Suprapubic skin (tissue), 4 donors: ENCODE measurements around the gene NNMT. TPM values are rescaled to one million over a fixed set of nuclear protein-coding genes. Genes with fewer than 3 reads are reported as not detected.

Experiments
- DNase-seq, 2 donors: peaks; one replicate each; pipeline ENCODE4 v3.0.0-alpha.2; 2019; ENCODE audit warnings: low spot score in 2 of 2
- H3K27ac ChIP-seq: fragments of 200-600 bp; sonication (generic); one replicate; pipeline ENCODE4 v1.5.1; 2019
- H3K27me3 ChIP-seq: fragments of 200-600 bp; sonication (generic); one replicate; pipeline ENCODE4 v1.5.1; 2019
- H3K36me3 ChIP-seq: fragments of 200-600 bp; sonication (generic); one replicate; pipeline ENCODE4 v1.5.1; 2019
- H3K4me1 ChIP-seq: fragments of 200-600 bp; sonication (generic); one replicate; pipeline ENCODE4 v1.5.1; 2019
- H3K4me3 ChIP-seq: fragments of 200-600 bp; sonication (generic); one replicate; pipeline ENCODE4 v1.5.1; 2019; ENCODE audit warnings: mild to moderate bottlenecking
- H3K9me3 ChIP-seq: fragments of 200-600 bp; sonication (generic); one replicate; pipeline ENCODE4 v1.5.1; 2019
- EP300 ChIP-seq: sonication (generic); formaldehyde crosslinking; IDR thresholded peaks from one replicate; pipeline ENCODE4 v1.6.1; 2017; ENCODE audit warnings: antibody characterized with exemption
- POLR2A ChIP-seq, 2 donors: fragments of 450-650 bp; IDR thresholded peaks; one replicate each; pipeline ENCODE4 v1.6.1; 2017; ENCODE audit warnings: antibody characterized with exemption in 2 of 2, mild to moderate bottlenecking in 2 of 2, moderate library complexity in 2 of 2
- POLR2AphosphoS5 ChIP-seq, 3 donors: sonication (generic); formaldehyde crosslinking; IDR thresholded peaks; one replicate each; pipeline ENCODE4 v1.6.1; 2017; ENCODE audit warnings: antibody characterized with exemption in 3 of 3
- WGBS: methylation state at CpG from one replicate; pipeline ENCODE4 v1.1.5; 2018; 5-methylcytosine and 5-hydroxymethylcytosine counted together
- total RNA-seq, 4 donors: library from RNA; depleted of rRNA; stranded (reverse); fragments of >200 nt; gene quantifications; one replicate each; pipeline ENCODE4 v1.1.0, GENCODE V29; 2016
- TF ChIP-seq, protein P1 (sequence below), 2 donors: fragments of 200-600 bp in 1 of 2; fragments of 450-650 bp in 1 of 2; sonication (generic) in 1 of 2; IDR thresholded peaks; one replicate each; pipeline ENCODE4 v1.5.1; 2016 to 2019; ENCODE audit warnings: antibody characterized with exemption in 2 of 2, mild to moderate bottlenecking in 1 of 2, moderate library complexity in 1 of 2

NNMT gene
- total RNA-seq, 4 donors from 2014 or later = 106 to 269 (median 210) TPM

DNA sequence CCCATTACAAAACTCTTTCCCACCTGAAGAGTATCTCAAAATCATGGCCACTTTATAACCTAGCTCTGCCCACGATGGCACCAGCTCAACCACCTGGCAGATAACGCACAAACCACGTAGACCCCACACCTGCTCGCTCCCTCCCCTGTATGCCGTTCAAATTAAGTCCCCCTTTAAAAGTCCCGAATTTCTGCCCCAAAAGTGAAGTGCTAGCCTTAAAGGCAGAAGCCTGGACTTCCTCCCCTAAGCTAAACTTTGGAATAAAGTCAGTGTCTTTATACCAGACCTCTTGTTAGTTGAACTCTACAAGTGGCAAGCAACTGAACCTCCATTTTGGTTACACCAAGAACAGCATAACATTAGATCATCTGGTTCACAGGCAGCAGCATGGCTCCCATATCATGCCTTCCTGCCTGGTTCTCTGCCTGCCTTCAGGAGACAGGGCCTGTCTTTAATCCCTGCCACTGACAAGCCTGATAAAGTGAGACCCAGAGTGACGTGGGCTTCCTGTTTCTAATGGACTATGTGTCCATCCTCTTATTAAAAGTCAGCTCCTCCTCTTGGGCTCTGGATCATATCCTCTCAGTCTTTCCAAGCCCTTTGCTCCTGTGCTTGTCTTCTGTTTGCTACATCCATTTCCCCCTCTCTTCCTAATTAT lies 32.6 kb upstream of the NNMT start:
- Histone ChIP-seq H3K4me1 (peaks cover 23% of the 10 kb centered on the region), H3K4me3 (no peak overlapping the region), H3K27me3 (no peaks in the 10 kb centered on the region), H3K27ac (no peak overlapping the region), H3K9me3 (no peaks in the 10 kb centered on the region), H3K36me3 (no peaks in the 10 kb centered on the region)
- WGBS = 88% methylated on average over 7 of the region's 7 CpGs
- peak; percentile 31 to 49 for DNase-seq
- no peak for TF ChIP-seq POLR2A (IDR thresholded peaks at IDR 0.05)
- TF ChIP-seq, protein P1, sequence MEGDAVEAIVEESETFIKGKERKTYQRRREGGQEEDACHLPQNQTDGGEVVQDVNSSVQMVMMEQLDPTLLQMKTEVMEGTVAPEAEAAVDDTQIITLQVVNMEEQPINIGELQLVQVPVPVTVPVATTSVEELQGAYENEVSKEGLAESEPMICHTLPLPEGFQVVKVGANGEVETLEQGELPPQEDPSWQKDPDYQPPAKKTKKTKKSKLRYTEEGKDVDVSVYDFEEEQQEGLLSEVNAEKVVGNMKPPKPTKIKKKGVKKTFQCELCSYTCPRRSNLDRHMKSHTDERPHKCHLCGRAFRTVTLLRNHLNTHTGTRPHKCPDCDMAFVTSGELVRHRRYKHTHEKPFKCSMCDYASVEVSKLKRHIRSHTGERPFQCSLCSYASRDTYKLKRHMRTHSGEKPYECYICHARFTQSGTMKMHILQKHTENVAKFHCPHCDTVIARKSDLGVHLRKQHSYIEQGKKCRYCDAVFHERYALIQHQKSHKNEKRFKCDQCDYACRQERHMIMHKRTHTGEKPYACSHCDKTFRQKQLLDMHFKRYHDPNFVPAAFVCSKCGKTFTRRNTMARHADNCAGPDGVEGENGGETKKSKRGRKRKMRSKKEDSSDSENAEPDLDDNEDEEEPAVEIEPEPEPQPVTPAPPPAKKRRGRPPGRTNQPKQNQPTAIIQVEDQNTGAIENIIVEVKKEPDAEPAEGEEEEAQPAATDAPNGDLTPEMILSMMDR (IDR thresholded peaks at IDR 0.05) = no peak
- TF ChIP-seq POLR2AphosphoS5 (IDR thresholded peaks at IDR 0.05) = no peak
- no peak for TF ChIP-seq EP300

DNA sequence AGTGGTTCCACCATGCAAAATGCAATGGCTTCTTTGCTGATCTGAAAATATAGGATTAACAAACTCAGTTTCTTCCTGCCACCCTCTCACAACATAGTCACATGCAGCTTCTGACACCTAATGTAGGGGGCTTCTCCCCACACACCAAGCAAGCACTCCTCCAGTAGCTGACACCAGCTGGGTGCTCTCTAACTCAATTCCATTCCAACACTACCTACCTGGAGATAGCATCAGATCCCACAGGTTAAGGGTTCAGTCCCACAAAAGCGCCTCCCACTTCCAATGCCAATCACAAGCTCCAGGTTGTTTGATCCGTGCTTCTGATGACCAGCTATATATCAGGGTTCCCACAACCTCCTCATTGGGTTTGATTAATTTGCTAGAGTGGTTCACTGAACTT lies 31.8 kb upstream of the NNMT start:
- WGBS = 83% methylated on average over 2 of the region's 2 CpGs
- TF ChIP-seq POLR2AphosphoS5 (IDR thresholded peaks at IDR 0.05) (no peak), POLR2A (IDR thresholded peaks at IDR 0.05) (no peak), EP300 (no peak)
- TF ChIP-seq, protein P1 (IDR thresholded peaks at IDR 0.05) = no peak
- peak; percentile 32 to 48 for DNase-seq
- Histone ChIP-seq H3K36me3 (no peaks in the 10 kb centered on the region), H3K4me1 (peaks cover 16% of the 10 kb centered on the region), H3K27me3 (no peaks in the 10 kb centered on the region), H3K9me3 (no peaks in the 10 kb centered on the region), H3K27ac (no peak overlapping the region), H3K4me3 (no peak overlapping the region)

DNA sequence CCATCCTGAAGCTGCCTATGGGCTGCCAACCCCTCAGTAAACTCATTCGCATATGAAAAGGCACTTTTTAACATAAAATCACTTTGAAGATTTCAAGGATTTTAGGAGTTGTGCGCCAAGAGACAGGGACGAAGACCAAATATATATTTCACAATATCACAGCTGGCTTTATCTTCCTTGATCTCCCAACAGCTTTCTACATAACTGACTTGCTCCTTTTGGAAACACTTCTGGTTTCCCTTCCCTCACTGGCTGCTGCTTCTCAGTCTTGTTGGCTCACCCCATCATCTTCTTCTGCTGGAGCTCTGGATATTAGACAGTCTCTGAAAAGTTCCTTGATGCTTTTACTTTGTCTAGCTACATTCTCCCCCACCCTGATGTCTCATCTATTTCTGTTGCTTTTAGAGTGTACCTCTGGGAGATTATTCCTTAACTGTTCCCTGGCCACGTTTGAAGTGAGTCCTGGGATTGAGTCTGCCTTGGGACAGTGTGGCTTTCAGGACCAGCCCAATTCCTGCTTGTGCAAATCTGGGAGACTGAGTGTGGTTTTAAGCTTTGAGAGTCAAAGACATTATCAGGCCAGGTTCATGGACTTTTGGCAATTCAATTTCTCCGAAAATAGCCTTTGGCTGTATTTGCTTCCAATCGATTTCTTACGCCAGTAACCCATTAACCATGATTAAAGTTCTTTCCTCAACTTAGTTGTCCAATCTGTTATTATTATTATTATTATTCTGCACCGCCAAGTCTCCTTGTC lies 30.9 kb upstream of the NNMT start:
- H3K27me3 ChIP-seq = no peaks in the 10 kb centered on the region
- H3K4me3 ChIP-seq = no peak overlapping the region
- DNase-seq = peak; percentile 21 to 35
- no peak for TF ChIP-seq POLR2A (IDR thresholded peaks at IDR 0.05)
- TF ChIP-seq EP300 = no peak
- TF ChIP-seq, protein P1 (IDR thresholded peaks at IDR 0.05) = no peak
- no peak for TF ChIP-seq POLR2AphosphoS5 (IDR thresholded peaks at IDR 0.05)
- no peaks in the 10 kb centered on the region for H3K36me3 ChIP-seq
- H3K4me1 ChIP-seq = peaks cover 6% of the 10 kb centered on the region
- WGBS = 70% methylated on average over 8 of the region's 8 CpGs
- H3K27ac ChIP-seq = no peak overlapping the region
- no peaks in the 10 kb centered on the region for H3K9me3 ChIP-seq

DNA sequence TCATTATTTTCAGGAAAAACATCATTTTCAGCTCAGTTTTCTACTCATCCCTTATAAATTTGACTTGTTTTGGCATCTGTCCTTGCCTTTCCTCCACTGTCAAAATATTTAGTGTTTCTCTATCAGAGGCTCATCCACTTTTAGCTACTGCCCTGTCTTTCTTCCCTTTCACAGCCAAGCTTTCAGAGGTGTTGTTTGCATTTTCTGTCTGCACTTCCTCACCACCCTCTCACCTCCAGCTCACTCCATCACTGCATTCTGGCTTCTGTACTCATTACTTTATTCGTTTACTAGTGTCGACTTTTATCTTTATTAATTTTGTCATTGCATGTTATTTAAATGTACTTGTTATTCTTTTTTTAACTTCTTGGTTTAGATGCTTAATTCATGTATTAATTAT lies 26.7 kb upstream of the NNMT start:
- H3K4me3 ChIP-seq = no peak overlapping the region
- H3K9me3 ChIP-seq = no peaks in the 10 kb centered on the region
- TF ChIP-seq POLR2A (IDR thresholded peaks at IDR 0.05) = no peak
- TF ChIP-seq POLR2AphosphoS5 (IDR thresholded peaks at IDR 0.05) = no peak
- TF ChIP-seq, protein P1 (IDR thresholded peaks at IDR 0.05) = no peak
- no peak for TF ChIP-seq EP300
- WGBS = 72% methylated on average over 2 of the region's 2 CpGs
- H3K36me3 ChIP-seq = no peaks in the 10 kb centered on the region
- H3K4me1 ChIP-seq = no peaks in the 10 kb centered on the region
- no peaks in the 10 kb centered on the region for H3K27me3 ChIP-seq
- H3K27ac ChIP-seq = no peak overlapping the region
- DNase-seq = no peak

DNA sequence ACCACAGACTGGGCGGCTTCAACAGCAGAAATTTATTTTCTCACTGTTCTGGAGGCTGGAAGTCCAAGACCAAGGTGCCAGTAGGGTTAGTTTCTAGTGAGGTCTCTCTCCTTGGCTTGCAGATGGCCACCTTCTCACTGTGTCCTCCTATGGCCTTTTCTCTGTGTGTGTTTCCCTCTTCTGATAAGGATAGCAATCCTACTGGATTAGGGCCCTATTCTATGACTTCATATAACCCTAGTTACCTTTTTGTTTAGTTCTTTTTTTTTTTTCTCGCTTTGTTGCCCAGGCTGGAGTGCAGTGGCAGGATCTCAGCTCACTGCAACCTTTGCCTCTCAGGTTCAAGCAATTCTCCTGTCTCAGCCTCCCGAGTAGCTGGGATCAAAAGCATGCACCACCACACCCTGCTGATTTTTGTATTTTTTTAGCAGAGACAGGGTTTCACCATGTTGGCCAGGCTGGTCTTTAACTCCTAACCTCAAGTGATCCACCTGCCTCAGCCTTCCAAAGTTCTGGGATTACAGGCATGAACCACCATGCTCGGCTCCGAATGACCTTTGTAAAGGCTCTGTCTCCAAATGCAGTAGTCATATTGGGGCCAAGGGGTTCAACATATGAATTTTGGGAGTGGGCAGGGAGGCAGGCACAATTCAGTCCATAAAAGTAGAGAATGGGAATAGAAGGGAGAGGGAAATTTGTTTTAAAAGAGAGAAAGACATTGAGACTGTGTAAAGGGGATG lies 25.5 kb upstream of the NNMT start:
- DNase-seq = no peak
- 96% methylated on average over 5 of the region's 5 CpGs for WGBS
- Histone ChIP-seq H3K36me3 (no peaks in the 10 kb centered on the region), H3K4me3 (no peak overlapping the region), H3K4me1 (no peaks in the 10 kb centered on the region), H3K27ac (no peak overlapping the region), H3K9me3 (no peaks in the 10 kb centered on the region), H3K27me3 (no peaks in the 10 kb centered on the region)
- TF ChIP-seq EP300 (no peak), POLR2A (IDR thresholded peaks at IDR 0.05) (no peak), POLR2AphosphoS5 (IDR thresholded peaks at IDR 0.05) (no peak)
- TF ChIP-seq, protein P1 (IDR thresholded peaks at IDR 0.05) = no peak
